ENCODE data around the gene TIE1.

TIE1 gene

GRCh38 chr1:43311521-43311920 lies 10.7 kb downstream of the TIE1 start:
- H3K4me1 ChIP-seq (ENCODE audit: control insufficient read depth in 1 of 2, insufficient read depth in 2 of 2, low read length in 2 of 2): peaks cover 0 to 4% of the 10 kb centered on the region in 2 donors
- no peak overlapping the region for H3K27ac ChIP-seq (ENCODE audit: low read depth, low read length)
- no peaks in the 10 kb centered on the region for H3K36me3 ChIP-seq (ENCODE audit: control insufficient read depth in 1 of 2, insufficient read depth in 2 of 2, low read length in 2 of 2)
- H3K4me3 ChIP-seq (ENCODE audit: low read depth in 1 of 2, low read length in 2 of 2): no peak overlapping the region
- H3K9ac ChIP-seq (ENCODE audit: low read depth in 1 of 2, low read length in 2 of 2): no peak overlapping the region
- H3K9me3 ChIP-seq (ENCODE audit: control insufficient read depth in 1 of 2, low read length in 2 of 2): no peaks in the 10 kb centered on the region
- H3K27me3 ChIP-seq (ENCODE audit: control insufficient read depth in 1 of 2, insufficient read depth in 2 of 2, low read length in 2 of 2): no peaks in the 10 kb centered on the region

- Histone ChIP-seq H3K4me1 (ENCODE audit: control insufficient read depth in 1 of 2, insufficient read depth in 2 of 2, low read length in 2 of 2) (peaks cover 0 to 4% of the 10 kb centered on the region in 2 donors), H3K9me3 (ENCODE audit: control insufficient read depth in 1 of 2, low read length in 2 of 2) (no peaks in the 10 kb centered on the region), H3K4me3 (ENCODE audit: low read depth in 1 of 2, low read length in 2 of 2) (no peak overlapping the region), H3K9ac (ENCODE audit: low read depth in 1 of 2, low read length in 2 of 2) (no peak overlapping the region), H3K27me3 (ENCODE audit: control insufficient read depth in 1 of 2, insufficient read depth in 2 of 2, low read length in 2 of 2) (no peaks in the 10 kb centered on the region), H3K27ac (ENCODE audit: low read depth, low read length) (no peak overlapping the region), H3K36me3 (ENCODE audit: control insufficient read depth in 1 of 2, insufficient read depth in 2 of 2, low read length in 2 of 2) (no peaks in the 10 kb centered on the region)
Observed at GRCh38 chr1:43312212-43312623, 11.4 kb downstream of the TIE1 start.

- peaks cover 0 to 4% of the 10 kb centered on the region in 2 donors for H3K4me1 ChIP-seq (ENCODE audit: control insufficient read depth in 1 of 2, insufficient read depth in 2 of 2, low read length in 2 of 2)
- no peak overlapping the region for H3K27ac ChIP-seq (ENCODE audit: low read depth, low read length)
- H3K4me3 ChIP-seq (ENCODE audit: low read depth in 1 of 2, low read length in 2 of 2): no peak overlapping the region
- H3K36me3 ChIP-seq (ENCODE audit: control insufficient read depth in 1 of 2, insufficient read depth in 2 of 2, low read length in 2 of 2): no peaks in the 10 kb centered on the region
- no peaks in the 10 kb centered on the region for H3K9me3 ChIP-seq (ENCODE audit: control insufficient read depth in 1 of 2, low read length in 2 of 2)
- H3K9ac ChIP-seq (ENCODE audit: low read depth in 1 of 2, low read length in 2 of 2): no peak overlapping the region
- no peaks in the 10 kb centered on the region for H3K27me3 ChIP-seq (ENCODE audit: control insufficient read depth in 1 of 2, insufficient read depth in 2 of 2, low read length in 2 of 2)
Observed at GRCh38 chr1:43312663-43313515, 12.1 kb downstream of the TIE1 start.

- H3K36me3 ChIP-seq (ENCODE audit: control insufficient read depth in 1 of 2, insufficient read depth in 2 of 2, low read length in 2 of 2): no peaks in the 10 kb centered on the region
Observed at GRCh38 chr1:43313771-43314170, 13.0 kb downstream of the TIE1 start.

GRCh38 chr1:43314233-43314632 lies 13.5 kb downstream of the TIE1 start:
- Histone ChIP-seq H3K27ac (ENCODE audit: low read depth, low read length) (no peak overlapping the region), H3K36me3 (ENCODE audit: control insufficient read depth in 1 of 2, insufficient read depth in 2 of 2, low read length in 2 of 2) (no peaks in the 10 kb centered on the region), H3K9ac (ENCODE audit: low read depth in 1 of 2, low read length in 2 of 2) (no peak overlapping the region), H3K4me1 (ENCODE audit: control insufficient read depth in 1 of 2, insufficient read depth in 2 of 2, low read length in 2 of 2) (peaks cover 0 to 4% of the 10 kb centered on the region in 2 donors), H3K4me3 (ENCODE audit: low read depth in 1 of 2, low read length in 2 of 2) (no peak overlapping the region), H3K9me3 (ENCODE audit: control insufficient read depth in 1 of 2, low read length in 2 of 2) (no peaks in the 10 kb centered on the region), H3K27me3 (ENCODE audit: control insufficient read depth in 1 of 2, insufficient read depth in 2 of 2, low read length in 2 of 2) (no peaks in the 10 kb centered on the region)

More at GRCh38 chr1:43313771-43314170, 13.0 kb downstream of the TIE1 start:
- no peaks in the 10 kb centered on the region for H3K27me3 ChIP-seq (ENCODE audit: control insufficient read depth in 1 of 2, insufficient read depth in 2 of 2, low read length in 2 of 2)
- H3K27ac ChIP-seq (ENCODE audit: low read depth, low read length): no peak overlapping the region
- H3K4me3 ChIP-seq (ENCODE audit: low read depth in 1 of 2, low read length in 2 of 2): no peak overlapping the region
- no peak overlapping the region for H3K9ac ChIP-seq (ENCODE audit: low read depth in 1 of 2, low read length in 2 of 2)
- H3K4me1 ChIP-seq (ENCODE audit: control insufficient read depth in 1 of 2, insufficient read depth in 2 of 2, low read length in 2 of 2): peaks cover 0 to 4% of the 10 kb centered on the region in 2 donors
- H3K9me3 ChIP-seq (ENCODE audit: control insufficient read depth in 1 of 2, low read length in 2 of 2): no peaks in the 10 kb centered on the region

- Histone ChIP-seq H3K27ac (ENCODE audit: low read depth, low read length) (no peak overlapping the region), H3K9ac (ENCODE audit: low read depth in 1 of 2, low read length in 2 of 2) (no peak overlapping the region), H3K4me3 (ENCODE audit: low read depth in 1 of 2, low read length in 2 of 2) (no peak overlapping the region), H3K9me3 (ENCODE audit: control insufficient read depth in 1 of 2, low read length in 2 of 2) (no peaks in the 10 kb centered on the region), H3K36me3 (ENCODE audit: control insufficient read depth in 1 of 2, insufficient read depth in 2 of 2, low read length in 2 of 2) (no peaks in the 10 kb centered on the region), H3K27me3 (ENCODE audit: control insufficient read depth in 1 of 2, insufficient read depth in 2 of 2, low read length in 2 of 2) (no peaks in the 10 kb centered on the region), H3K4me1 (ENCODE audit: control insufficient read depth in 1 of 2, insufficient read depth in 2 of 2, low read length in 2 of 2) (peaks cover 0 to 4% of the 10 kb centered on the region in 2 donors)
Observed at GRCh38 chr1:43315481-43315880, 14.7 kb downstream of the TIE1 start.

- Histone ChIP-seq H3K27ac (ENCODE audit: low read depth, low read length) (no peak overlapping the region), H3K27me3 (ENCODE audit: control insufficient read depth in 1 of 2, insufficient read depth in 2 of 2, low read length in 2 of 2) (no peaks in the 10 kb centered on the region), H3K4me3 (ENCODE audit: low read depth in 1 of 2, low read length in 2 of 2) (no peak overlapping the region), H3K9ac (ENCODE audit: low read depth in 1 of 2, low read length in 2 of 2) (no peak overlapping the region), H3K4me1 (ENCODE audit: control insufficient read depth in 1 of 2, insufficient read depth in 2 of 2, low read length in 2 of 2) (peaks cover 0 to 4% of the 10 kb centered on the region in 2 donors), H3K36me3 (ENCODE audit: control insufficient read depth in 1 of 2, insufficient read depth in 2 of 2, low read length in 2 of 2) (no peaks in the 10 kb centered on the region), H3K9me3 (ENCODE audit: control insufficient read depth in 1 of 2, low read length in 2 of 2) (no peaks in the 10 kb centered on the region)
Observed at GRCh38 chr1:43315963-43316737, 15.4 kb downstream of the TIE1 start.

- no peaks in the 10 kb centered on the region for H3K27me3 ChIP-seq (ENCODE audit: control insufficient read depth in 1 of 2, insufficient read depth in 2 of 2, low read length in 2 of 2)
- H3K9me3 ChIP-seq (ENCODE audit: control insufficient read depth in 1 of 2, low read length in 2 of 2): no peaks in the 10 kb centered on the region
- no peaks in the 10 kb centered on the region for H3K36me3 ChIP-seq (ENCODE audit: control insufficient read depth in 1 of 2, insufficient read depth in 2 of 2, low read length in 2 of 2)
- no peak overlapping the region for H3K9ac ChIP-seq (ENCODE audit: low read depth in 1 of 2, low read length in 2 of 2)
- peaks cover 0 to 4% of the 10 kb centered on the region in 2 donors for H3K4me1 ChIP-seq (ENCODE audit: control insufficient read depth in 1 of 2, insufficient read depth in 2 of 2, low read length in 2 of 2)
- H3K4me3 ChIP-seq (ENCODE audit: low read depth in 1 of 2, low read length in 2 of 2): no peak overlapping the region
- H3K27ac ChIP-seq (ENCODE audit: low read depth, low read length): no peak overlapping the region
Observed at GRCh38 chr1:43316738-43317520, 16.1 kb downstream of the TIE1 start.

- no peaks in the 10 kb centered on the region for H3K36me3 ChIP-seq (ENCODE audit: control insufficient read depth in 1 of 2, insufficient read depth in 2 of 2, low read length in 2 of 2)
- no peaks in the 10 kb centered on the region for H3K9me3 ChIP-seq (ENCODE audit: control insufficient read depth in 1 of 2, low read length in 2 of 2)
- H3K27me3 ChIP-seq (ENCODE audit: control insufficient read depth in 1 of 2, insufficient read depth in 2 of 2, low read length in 2 of 2): no peaks in the 10 kb centered on the region
- H3K4me3 ChIP-seq (ENCODE audit: low read depth in 1 of 2, low read length in 2 of 2): no peak overlapping the region
- no peak overlapping the region for H3K27ac ChIP-seq (ENCODE audit: low read depth, low read length)
- H3K4me1 ChIP-seq (ENCODE audit: control insufficient read depth in 1 of 2, insufficient read depth in 2 of 2, low read length in 2 of 2): peaks cover 0 to 4% of the 10 kb centered on the region in 2 donors
- no peak overlapping the region for H3K9ac ChIP-seq (ENCODE audit: low read depth in 1 of 2, low read length in 2 of 2)
Observed at GRCh38 chr1:43317817-43318471, 17.2 kb downstream of the TIE1 start.

Measured in duodenal mucosa (tissue), 2 donors.